Measurements from ENCODE around the gene TFR2. TPM values are rescaled to one million over a fixed set of nuclear protein-coding genes. Genes with fewer than 3 reads are reported as not detected.

Gene TFR2
- total RNA-seq, 1 experiment from 2014 or later, result 4.6 TPM

DNA sequence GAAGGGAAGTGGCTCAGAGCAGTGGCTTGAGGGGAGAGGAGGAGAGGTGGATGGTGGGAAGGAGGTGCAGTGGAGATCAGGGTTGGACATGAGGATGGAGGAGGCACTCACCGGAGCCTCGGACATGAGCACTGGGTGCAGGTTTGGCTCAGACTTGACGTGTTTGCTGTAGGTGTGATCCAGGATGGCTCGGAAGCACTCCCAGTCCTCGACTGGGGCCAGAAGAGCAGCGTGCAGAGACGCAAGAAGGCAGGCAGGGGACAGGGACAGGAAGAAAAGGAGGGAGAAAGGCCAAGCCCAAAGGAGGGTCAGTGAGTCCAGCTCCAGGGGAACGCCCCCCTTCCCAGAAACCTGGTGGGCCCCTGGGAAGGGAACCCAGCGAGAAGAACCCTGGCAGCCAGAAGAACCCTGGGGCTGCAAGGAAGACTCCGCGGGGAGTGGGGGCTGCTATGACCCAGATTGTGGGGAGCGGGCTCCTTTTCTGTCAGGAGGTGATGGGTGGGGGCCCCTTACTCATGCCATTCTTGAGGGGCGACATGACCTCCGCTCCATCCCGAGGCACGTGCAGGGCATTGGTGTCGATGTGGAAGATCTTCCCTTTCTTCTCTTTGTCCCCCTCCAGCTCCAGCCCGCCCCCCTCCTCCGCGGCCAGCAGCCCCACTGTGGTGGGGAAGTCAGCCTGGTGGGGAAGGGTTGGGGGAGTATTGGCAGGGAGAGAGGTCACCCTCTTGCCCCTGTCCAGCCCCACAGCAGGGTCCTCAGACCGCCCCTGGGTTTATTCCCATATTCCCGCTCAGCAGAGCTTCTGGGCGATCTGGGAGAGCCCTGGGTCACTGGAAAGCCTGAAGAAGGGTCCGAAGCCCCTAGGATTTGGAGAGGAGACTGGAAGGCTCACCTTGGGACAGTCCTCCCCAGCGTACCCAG is 13.8 kb upstream of the TFR2 start:
- no peak for DNase-seq (ENCODE audit: low read depth)

DNA sequence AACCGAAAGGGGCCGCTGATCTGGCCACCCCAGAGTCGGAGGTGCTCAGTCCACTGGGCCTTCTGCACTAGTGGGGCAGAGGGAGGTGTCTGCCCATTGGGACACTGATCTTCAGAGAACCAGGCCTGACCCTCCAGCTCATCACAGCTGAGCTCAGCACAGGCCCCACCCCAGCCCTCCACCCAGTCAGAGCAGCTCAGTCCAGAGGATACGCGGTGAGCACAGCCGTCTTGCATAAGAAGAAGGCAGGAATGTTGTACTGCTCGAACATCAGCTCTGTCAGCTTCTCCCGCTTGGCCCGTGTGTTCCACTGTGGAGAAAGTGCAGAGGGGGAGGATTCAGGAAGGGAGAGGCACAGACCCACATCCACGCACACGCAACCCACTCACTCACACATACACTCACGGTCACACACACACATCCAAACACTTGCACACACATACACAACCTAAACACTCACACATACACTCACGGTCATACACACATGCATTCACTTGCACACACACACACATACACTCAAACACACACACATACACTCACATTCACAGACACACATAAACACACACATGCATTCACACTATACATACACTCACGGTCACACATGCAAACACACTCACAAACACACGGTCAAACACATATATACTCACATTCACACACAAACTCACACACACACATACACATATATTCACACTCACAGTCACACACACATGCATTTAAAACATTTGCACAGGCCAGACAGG is 8.6 kb upstream of the TFR2 start:
- no peak for DNase-seq (ENCODE audit: low read depth)

DNA sequence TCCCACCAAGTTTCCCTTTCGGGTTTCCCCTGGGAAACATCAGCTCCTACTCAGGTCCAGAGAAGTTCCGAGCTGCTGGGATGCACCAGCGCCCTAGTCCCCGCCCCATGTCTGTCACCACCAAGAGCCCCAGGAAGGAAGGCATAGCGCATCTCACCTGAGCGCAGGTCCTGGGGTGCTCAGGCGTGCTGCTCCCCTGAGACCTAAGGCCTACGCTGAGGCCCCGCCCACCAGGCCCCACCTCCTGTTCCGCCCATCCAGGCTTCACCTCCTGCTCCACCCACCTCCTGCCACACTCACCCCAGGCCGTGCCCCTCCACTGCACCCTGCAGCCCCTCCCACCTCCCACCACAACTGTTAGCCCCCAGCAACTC is 1.2 kb upstream of the TFR2 start:
- DNase-seq (ENCODE audit: low read depth), result peak; percentile 48

- no peak for DNase-seq (ENCODE audit: low read depth)
These were observed 645 bp upstream of the TFR2 start for GRCh38 chr7:100641860-100642533.

- DNase-seq (ENCODE audit: low read depth), result no peak
These were observed 573 bp downstream of the TFR2 start for GRCh38 chr7:100640517-100641440.

GRCh38 chr7:100639995-100640516 is 1.3 kb downstream of the TFR2 start:
- DNase-seq (ENCODE audit: low read depth), result no peak

- DNase-seq (ENCODE audit: low read depth), result peak; percentile 84
These were observed 8.2 kb downstream of the TFR2 start for GRCh38 chr7:100632951-100633717.

- no peak for DNase-seq (ENCODE audit: low read depth)
These were observed 11.3 kb downstream of the TFR2 start for GRCh38 chr7:100630066-100630465.

- peak; percentile 78 for DNase-seq (ENCODE audit: low read depth)
These were observed 12.1 kb downstream of the TFR2 start for GRCh38 chr7:100629117-100629716.

DNA sequence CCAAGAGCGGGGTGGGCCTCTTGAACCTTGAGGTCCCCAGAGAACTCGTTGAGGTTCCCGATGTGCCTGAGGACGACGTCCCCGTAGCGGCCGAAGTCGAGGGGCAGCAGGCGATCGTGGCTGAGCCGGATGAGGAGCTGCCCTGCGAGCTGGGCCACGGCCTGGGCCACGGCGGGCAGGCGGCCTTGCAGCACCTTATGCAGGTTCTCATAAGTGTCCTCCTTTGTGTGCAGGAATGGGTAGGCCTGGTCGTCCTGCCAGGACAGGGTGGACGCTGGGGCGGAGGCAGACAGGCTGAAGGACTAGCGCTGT is 14.2 kb downstream of the TFR2 start:
- DNase-seq (ENCODE audit: low read depth), result no peak

- DNase-seq (ENCODE audit: low read depth), result peak; percentile 94
These were observed 14.7 kb downstream of the TFR2 start for GRCh38 chr7:100626530-100627237.

DNA sequence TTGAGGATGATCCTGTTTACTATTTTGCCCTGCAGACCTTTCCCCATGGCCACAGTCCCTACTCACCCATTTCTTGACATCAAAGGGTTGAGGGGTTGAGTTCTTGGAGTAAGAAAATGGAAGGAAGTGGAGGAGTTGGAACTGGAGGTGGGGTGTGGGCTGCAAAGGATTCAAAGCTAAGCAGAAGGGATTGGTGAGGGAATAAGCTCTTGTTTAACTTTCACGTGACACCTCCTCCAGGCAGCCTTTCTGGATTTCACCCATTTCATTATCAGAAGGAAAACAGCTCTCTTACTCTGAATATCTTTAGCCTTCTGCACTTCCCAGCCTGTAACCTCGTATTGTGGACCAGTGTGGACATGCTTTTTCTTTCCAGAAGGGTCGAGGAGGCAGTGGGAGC is 15.3 kb downstream of the TFR2 start:
- DNase-seq (ENCODE audit: low read depth), result no peak

DNA sequence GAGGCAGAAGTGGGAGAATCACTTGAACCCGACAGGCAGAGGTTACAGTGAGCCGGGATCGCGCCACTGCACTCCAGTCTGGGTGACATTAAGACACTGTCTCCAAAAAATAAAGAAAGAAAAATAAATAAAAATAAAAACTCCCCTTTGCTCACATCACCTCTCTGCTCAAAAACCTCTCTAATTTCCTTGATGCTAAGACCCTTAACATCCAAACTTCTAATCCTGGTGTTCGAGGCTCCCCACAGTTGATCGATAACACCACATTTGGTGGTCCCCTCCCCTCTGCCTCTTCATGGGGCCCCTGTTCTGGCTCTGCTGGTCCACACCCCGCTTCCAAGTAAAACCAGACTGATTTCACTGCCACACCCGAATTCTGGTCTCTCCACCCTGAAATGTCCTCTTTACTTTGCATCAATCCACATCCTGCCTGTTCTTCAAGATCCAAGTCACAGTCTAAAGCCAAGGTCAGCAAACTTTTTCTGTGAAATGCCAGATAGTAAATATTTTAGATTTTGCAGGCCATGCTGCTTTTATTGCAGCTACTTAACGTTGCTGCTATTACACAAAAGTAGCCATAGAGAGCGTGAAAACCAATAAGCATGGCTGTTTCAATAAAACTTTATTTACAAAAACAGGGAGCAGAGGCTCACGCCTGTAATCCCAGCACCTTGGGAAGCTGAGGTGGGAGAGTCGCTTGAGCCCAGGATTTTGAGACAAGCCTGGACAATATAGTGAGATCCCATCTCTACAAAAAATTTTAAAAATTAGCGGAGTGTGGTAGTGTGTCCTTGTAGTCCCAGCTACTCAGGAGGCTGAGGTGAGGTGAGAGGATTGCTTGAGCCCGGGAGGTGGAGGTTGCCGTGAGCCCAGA is 17.2 kb downstream of the TFR2 start:
- DNase-seq (ENCODE audit: low read depth), result no peak

GRCh38 chr7:100621554-100621953 is 19.8 kb downstream of the TFR2 start:
- DNase-seq (ENCODE audit: low read depth), result no peak

DNA sequence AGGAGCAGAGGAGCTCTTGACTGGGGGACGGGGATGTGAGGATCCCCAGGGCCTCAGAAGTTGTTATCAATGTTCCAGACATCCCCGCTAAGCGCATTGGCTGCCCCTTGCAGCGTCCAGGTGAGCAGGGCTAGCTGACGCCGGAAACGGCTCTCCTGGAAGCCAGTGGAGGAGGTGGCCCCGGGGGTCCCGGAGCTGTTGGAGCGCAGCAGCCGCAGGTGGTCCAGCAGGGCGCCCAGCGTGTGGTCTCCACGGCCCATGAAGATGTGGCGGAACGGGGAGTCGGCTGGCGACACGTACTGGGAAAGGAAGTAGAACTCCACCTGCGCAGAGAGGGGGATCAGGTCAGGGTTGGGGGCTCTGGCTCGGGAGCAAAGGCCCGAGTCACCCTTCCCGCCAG is 20.5 kb downstream of the TFR2 start:
- no peak for DNase-seq (ENCODE audit: low read depth)

- no peak for DNase-seq (ENCODE audit: low read depth)
These were observed 21.1 kb downstream of the TFR2 start for GRCh38 chr7:100620239-100620638.

DNA sequence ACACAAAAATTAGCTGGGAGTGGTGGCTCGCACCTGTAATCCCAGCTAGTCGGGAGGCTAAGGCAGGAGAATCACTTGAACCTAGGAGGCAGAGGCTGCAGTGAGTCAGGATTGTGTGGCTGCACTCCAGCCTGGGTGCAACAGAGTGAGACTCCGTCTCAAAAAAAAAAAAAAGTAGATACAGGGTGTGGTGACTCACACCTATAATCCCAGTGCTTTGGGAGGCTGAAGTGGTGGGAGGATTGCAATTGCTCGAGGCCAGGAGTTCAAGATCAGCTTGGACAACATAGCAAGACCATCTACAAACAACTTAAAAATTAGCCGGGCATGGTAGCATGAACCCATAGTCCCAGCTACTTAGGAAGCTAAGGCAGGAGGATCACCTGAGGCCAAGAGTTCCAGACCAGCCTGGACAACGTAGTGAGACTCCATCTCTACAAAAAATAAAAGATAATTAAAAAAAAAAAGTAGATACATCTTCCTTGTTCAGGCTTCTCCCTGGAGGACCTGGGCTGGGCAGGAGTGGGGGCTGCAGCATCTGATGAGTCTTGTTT is 27.0 kb downstream of the TFR2 start:
- DNase-seq (ENCODE audit: low read depth), result peak; percentile 52

Data from Daoy (cell line).